HCT116 (cell line): ENCODE measurements around the gene EHMT1. TPM values are rescaled to one million over a fixed set of nuclear protein-coding genes. Genes with fewer than 3 reads are reported as not detected.

ENCODE experiments used
- ATAC-seq: fragments of 200-7000 bp; cut with Tn5 transposase; 2 replicates; pipeline ENCODE4 v1.9.1; 2020; ENCODE audit warnings: mild to moderate bottlenecking, moderate library complexity
- BruUV-seq: library from RNA; stranded (reverse); fragments of 400-500 nt; replicated peaks from 2 replicates; lab custom pipeline; 2021; lab: Mats Ljungman, UMichigan
- CTCF ChIA-PET: fragments of 300-600 bp; sonication (Branson Sonifier 250); formaldehyde crosslinking; loops from one replicate; lab custom pipeline; 2021; ENCODE audit warnings: antibody characterized with exemption; lab: Charles Lee
- POLR2A ChIA-PET: fragments of 300-600, 350-600 bp; sonication (Branson Sonifier 250); formaldehyde crosslinking; loops from one replicate; lab custom pipeline; 2021; ENCODE audit warnings: antibody characterized with exemption; lab: Charles Lee
- RAD21 ChIA-PET, 2 experiments: fragments of 300-600 bp; sonication (Branson Sonifier 250); formaldehyde crosslinking; loops; one replicate each; lab custom pipeline; 2023; ENCODE audit warnings: low total read pairs in 2 of 2; ENCODE audit not compliant: uncharacterized antibody in 2 of 2, unreplicated experiment in 2 of 2, low non-redundant PET in 1 of 2; lab: Charles Lee
- DNase-seq: peaks from one replicate; pipeline ENCODE4 v3.0.0-alpha.2; 2010; ENCODE audit warnings: low read depth, low spot score
- H2AFZ ChIP-seq: fragments of 200-600 bp; shearing (Covaris generic), sonication (generic); 2 replicates; pipeline ENCODE4 v1.6.1; 2017; ENCODE audit warnings: low read depth, mixed run types, mixed read lengths, antibody characterized with exemption, low read length; ENCODE audit not compliant: poor library complexity, severe bottlenecking
- H3K27ac ChIP-seq: 2 replicates; pipeline ENCODE4 v1.5.1; 2012; ENCODE audit warnings: low read depth, low read length
- H3K27me3 ChIP-seq: fragments of 200-600 bp; sonication (generic); 2 replicates; pipeline ENCODE4 v1.6.1; 2016; ENCODE audit warnings: mixed run types, low read length, mixed read lengths; ENCODE audit not compliant: insufficient read depth
- H3K36me3 ChIP-seq, 2 experiments: fragments of 200-500 bp in 1 of 2; fragments of 200-600 bp in 1 of 2; sonication (Bioruptor generic) in 1 of 2; sonication (generic) in 1 of 2; 2 replicates each; pipeline versions ENCODE4 v1.5.1 to v1.6.1; 2014 to 2016; ENCODE audit warnings: low read length in 2 of 2, inconsistent platforms in 1 of 2, mixed read lengths in 1 of 2, mixed run types in 1 of 2; ENCODE audit not compliant: insufficient read depth in 2 of 2, control insufficient read depth in 1 of 2
- H3K4me1 ChIP-seq, 2 experiments: fragments of 200-600 bp in 1 of 2; sonication (generic) in 1 of 2; 2 replicates each; pipeline versions ENCODE4 v1.5.1 to v1.6.1; 2012 to 2017; ENCODE audit warnings: low read length in 2 of 2, inconsistent platforms in 1 of 2, mild to moderate bottlenecking in 1 of 2, mixed read lengths in 1 of 2, mixed run types in 1 of 2, moderate library complexity in 1 of 2; ENCODE audit not compliant: insufficient read depth in 2 of 2, control insufficient read depth in 1 of 2
- H3K4me2 ChIP-seq: fragments of 200-600 bp; sonication (generic); 2 replicates; pipeline ENCODE4 v1.6.1; 2017; ENCODE audit warnings: mixed run types, low read length, mixed read lengths
- H3K4me3 ChIP-seq, 2 experiments: fragments of 200-600 bp in 1 of 2; sonication (generic) in 1 of 2; replicated peaks in 1 of 2; 2 replicates each; pipeline ENCODE4 v1.5.1; 2011 to 2016; ENCODE audit warnings: low read length in 2 of 2, control low read depth in 1 of 2, low read depth in 1 of 2, mild to moderate bottlenecking in 1 of 2, mixed read lengths in 1 of 2, mixed run types in 1 of 2
- H3K79me2 ChIP-seq: fragments of 200-600 bp; sonication (generic); 2 replicates; pipeline ENCODE4 v1.6.1; 2017; ENCODE audit warnings: mild to moderate bottlenecking, mixed run types, low read length, moderate library complexity, mixed read lengths; ENCODE audit not compliant: insufficient read depth
- H3K9ac ChIP-seq: fragments of 200-600 bp; sonication (generic); 2 replicates; pipeline ENCODE4 v1.6.1; 2016; ENCODE audit warnings: low read length, mixed read lengths
- H3K9me2 ChIP-seq: fragments of 200-600 bp; sonication (generic), shearing (Covaris generic); 2 replicates; pipeline ENCODE4 v1.6.1; 2017; ENCODE audit warnings: mixed run types, mild to moderate bottlenecking, moderate library complexity; ENCODE audit not compliant: insufficient read depth
- H3K9me3 ChIP-seq, 2 experiments: fragments of 200-500 bp in 1 of 2; fragments of 200-600 bp in 1 of 2; sonication (Bioruptor generic) in 1 of 2; sonication (generic) in 1 of 2; 2 replicates each; pipeline ENCODE4 v1.6.1; 2014 to 2017; ENCODE audit warnings: low read length in 2 of 2, mixed read lengths in 2 of 2, inconsistent platforms in 1 of 2, low read depth in 1 of 2, mild to moderate bottlenecking in 1 of 2, mixed run types in 1 of 2, moderate library complexity in 1 of 2; ENCODE audit not compliant: control insufficient read depth in 1 of 2, insufficient read depth in 1 of 2
- H4K20me1 ChIP-seq: fragments of 200-600 bp; sonication (generic), shearing (Covaris generic); 2 replicates; pipeline ENCODE4 v1.6.1; 2017; ENCODE audit warnings: mixed run types, mild to moderate bottlenecking, moderate library complexity; ENCODE audit not compliant: insufficient read depth
- ATF3 ChIP-seq: IDR thresholded peaks from 2 replicates; pipeline ENCODE4 v1.6.1; 2012
- CEBPB ChIP-seq: IDR thresholded peaks from 2 replicates; pipeline ENCODE4 v1.6.1; 2012; ENCODE audit warnings: low read depth
- CTCF ChIP-seq, 3 experiments: fragments of 200-600 bp in 1 of 3; sonication (generic) in 1 of 3; IDR thresholded peaks in 2 of 3; conservative IDR thresholded peaks in 1 of 3; 2 replicates each; pipeline ENCODE4 v1.5.1; 2012 to 2017; ENCODE audit warnings: low read depth in 2 of 3, low read length in 2 of 3, antibody characterized with exemption in 1 of 3, borderline replicate concordance in 1 of 3, control low read depth in 1 of 3, mild to moderate bottlenecking in 1 of 3, mixed read lengths in 1 of 3, mixed run types in 1 of 3, moderate library complexity in 1 of 3; ENCODE audit not compliant: insufficient read depth in 1 of 3
- EGR1 ChIP-seq: IDR thresholded peaks from 2 replicates; pipeline ENCODE4 v1.6.1; 2012; ENCODE audit warnings: low read depth
- ELF1 ChIP-seq: IDR thresholded peaks from 2 replicates; pipeline ENCODE4 v1.6.1; 2012; ENCODE audit warnings: low read depth, borderline replicate concordance
- EZH2 ChIP-seq: fragments of 200-600 bp; sonication (generic); IDR thresholded peaks from 2 replicates; pipeline ENCODE4 v1.6.1; 2017; ENCODE audit warnings: antibody characterized with exemption, mixed run types
- EZH2phosphoT487 ChIP-seq: fragments of 200-600 bp; IDR thresholded peaks from 2 replicates; pipeline ENCODE4 v1.6.1; 2018; ENCODE audit warnings: antibody characterized with exemption, borderline replicate concordance
- FOSL1 ChIP-seq: IDR thresholded peaks from 2 replicates; pipeline ENCODE4 v1.6.1; 2012; ENCODE audit warnings: low read depth
- MAX ChIP-seq: IDR thresholded peaks from 2 replicates; pipeline ENCODE4 v1.6.1; 2012
- POLR2AphosphoS5 ChIP-seq: IDR thresholded peaks from 2 replicates; pipeline ENCODE4 v1.6.1; 2011; ENCODE audit warnings: mild to moderate bottlenecking, low read depth, low read length, moderate library complexity
- RAD21 ChIP-seq: IDR thresholded peaks from 2 replicates; pipeline ENCODE4 v1.6.1; 2012; ENCODE audit warnings: low read depth, mild to moderate bottlenecking
- REST ChIP-seq: IDR thresholded peaks from 2 replicates; pipeline ENCODE4 v1.6.1; 2012; ENCODE audit warnings: low read depth
- SIN3A ChIP-seq: IDR thresholded peaks from 2 replicates; pipeline ENCODE4 v1.6.1; 2012; ENCODE audit warnings: low read depth
- SP1 ChIP-seq: IDR thresholded peaks from 2 replicates; pipeline ENCODE4 v1.6.1; 2012; ENCODE audit warnings: low read depth
- SRF ChIP-seq: IDR thresholded peaks from 2 replicates; pipeline ENCODE4 v1.6.1; 2012; ENCODE audit warnings: low read depth
- YY1 ChIP-seq: IDR thresholded peaks from 2 replicates; pipeline ENCODE4 v1.6.1; 2011; ENCODE audit warnings: low read length, low read depth, moderate library complexity, mild to moderate bottlenecking; ENCODE audit not compliant: insufficient replicate concordance; ENCODE audit errors: extremely low read depth
- ZBTB33 ChIP-seq: IDR thresholded peaks from 2 replicates; pipeline ENCODE4 v1.6.1; 2011; ENCODE audit warnings: mild to moderate bottlenecking, low read length, moderate library complexity; ENCODE audit not compliant: insufficient replicate concordance; ENCODE audit errors: extremely low read depth
- ZNF274 ChIP-seq: fragments of 200-500 bp; sonication (Bioruptor generic); IDR thresholded peaks from 2 replicates; pipeline ENCODE4 v1.6.1; 2014; ENCODE audit warnings: mild to moderate bottlenecking, low read depth, low read length, inconsistent platforms
- intact Hi-C: fragments of 100-400 bp; cut with micrococcal nuclease; formaldehyde crosslinking; loops from 2 replicates; pipeline ENCODE4 v1.10.0; 2022
- total RNA-seq: library from RNA; stranded (reverse); gene quantifications from one replicate; pipeline ENCODE4 v1.2.1, GENCODE V29; 2021; ENCODE audit not compliant: unreplicated experiment

EHMT1 gene
- total RNA-seq, 1 experiment from 2014 or later = 86.1 TPM

- no peak overlapping the region for H2AFZ ChIP-seq
- ChIA-PET RAD21 (no interaction called here), CTCF (no interaction called here), POLR2A (no interaction called here)
- DNase-seq (no peak), ATAC-seq (no peak)
- H3K36me3 ChIP-seq = peaks cover 19 to 29% of the 10 kb centered on the region in 2 experiments; a peak in 3 of 4 replicates
- no peaks in the 10 kb centered on the region for H4K20me1 ChIP-seq
- no peak overlapping the region for H3K9ac ChIP-seq
- H3K27ac ChIP-seq = no peak overlapping the region
- H3K4me3 ChIP-seq = no peak overlapping the region
- TF ChIP-seq EZH2phosphoT487 (no peak), SRF (no peak), ATF3 (no peak), POLR2AphosphoS5 (no peak), REST (no peak), ZNF274 (no peak), YY1 (no peak), EGR1 (no peak), ELF1 (no peak), RAD21 (no peak), CTCF (IDR thresholded peaks at IDR 0.05 in 2 of 3, conservative IDR thresholded peaks at IDR 0.05 in 1 of 3; ENCODE audit: borderline replicate concordance in 1 of 3, insufficient read depth in 1 of 3, low read depth in 2 of 3, low read length in 2 of 3) (no peak), FOSL1 (no peak), SIN3A (no peak), SP1 (no peak), ZBTB33 (no peak), CEBPB (no peak), EZH2 (no peak), MAX (no peak)
- H3K79me2 ChIP-seq = no peaks in the 10 kb centered on the region
- no peaks in the 10 kb centered on the region for H3K9me3 ChIP-seq
- H3K4me1 ChIP-seq = no peaks in the 10 kb centered on the region
- no peak overlapping the region for H3K4me2 ChIP-seq
- no peaks in the 10 kb centered on the region for H3K27me3 ChIP-seq
- no TSS peak for BruUV-seq
- intact Hi-C loops = no loop called here
- no peaks in the 10 kb centered on the region for H3K9me2 ChIP-seq
These were observed 193.7 kb downstream of the EHMT1 start for GRCh38 chr9:137812356-137813023.
